ENCODE measurements around the gene M6PR.
"Not testable (repeated sequence)": the region's sequence is repeated elsewhere in the genome, so short reads cannot be mapped to it uniquely, and the experiment has no call there.

M6PR gene

GRCh38 chr12:8912914-8913313 is 36.5 kb downstream of the M6PR start:
- DNase-seq (ENCODE audit: low read depth in 2 of 2), result no peak

- DNase-seq (ENCODE audit: low read depth in 2 of 2), result no peak
These were observed 37.7 kb downstream of the M6PR start for GRCh38 chr12:8911606-8912268.

- no peak for DNase-seq (ENCODE audit: low read depth in 2 of 2)
These were observed 39.7 kb downstream of the M6PR start for GRCh38 chr12:8909752-8910151.

- DNase-seq (ENCODE audit: low read depth in 2 of 2), result no peak
These were observed 41.9 kb downstream of the M6PR start for GRCh38 chr12:8907513-8907912.

GRCh38 chr12:8906266-8907180 is 42.9 kb downstream of the M6PR start:
- no peak for DNase-seq (ENCODE audit: low read depth in 2 of 2)

GRCh38 chr12:8905546-8905945 is 43.9 kb downstream of the M6PR start:
- no peak for DNase-seq (ENCODE audit: low read depth in 2 of 2)

- no peak for DNase-seq (ENCODE audit: low read depth in 2 of 2)
These were observed 44.8 kb downstream of the M6PR start for GRCh38 chr12:8904665-8905064.

GRCh38 chr12:8903646-8904045 is 45.8 kb downstream of the M6PR start:
- no peak for DNase-seq (ENCODE audit: low read depth in 2 of 2)

GRCh38 chr12:8902703-8903102 is 46.7 kb downstream of the M6PR start:
- DNase-seq (ENCODE audit: low read depth in 2 of 2), result not testable (repeated sequence)

- DNase-seq (ENCODE audit: low read depth in 2 of 2), result no peak
These were observed 49.6 kb downstream of the M6PR start for GRCh38 chr12:8899830-8900229.

- no peak for DNase-seq (ENCODE audit: low read depth in 2 of 2)
These were observed 52.4 kb downstream of the M6PR start for GRCh38 chr12:8897081-8897480.

- no peak for DNase-seq (ENCODE audit: low read depth in 2 of 2)
These were observed 54.5 kb downstream of the M6PR start for GRCh38 chr12:8894986-8895385.

GRCh38 chr12:8894378-8894777 is 55.1 kb downstream of the M6PR start:
- no peak for DNase-seq (ENCODE audit: low read depth in 2 of 2)

GRCh38 chr12:8891976-8892375 is 57.5 kb downstream of the M6PR start:
- DNase-seq (ENCODE audit: low read depth in 2 of 2), result no peak
